Skin epidermis (tissue), 12 donors: ENCODE data around the gene HLF.
A peak's percentile ranks its signal among the peaks of the same experiment; 100 is the strongest.
"Not testable (repeated sequence)": the region's sequence is repeated elsewhere in the genome, so short reads cannot be mapped to it uniquely, and the experiment has no call there.

Source experiments
- H3K27ac ChIP-seq, 21 experiments: fragments of 200-600 bp; sonication (generic) in 11 of 21; one replicate each; pipeline ENCODE4 v1.5.0; 2020; ENCODE audit warnings: mild to moderate bottlenecking in 3 of 21, inconsistent platforms in 2 of 21, moderate library complexity in 2 of 21
- H3K4me3 ChIP-seq, 7 experiments: fragments of 200-600 bp; sonication (generic) in 2 of 7; one replicate each; pipeline ENCODE4 v1.5.0; 2020; ENCODE audit warnings: inconsistent platforms in 2 of 7, mild to moderate bottlenecking in 2 of 7, moderate library complexity in 1 of 7

The HLF gene

DNA sequence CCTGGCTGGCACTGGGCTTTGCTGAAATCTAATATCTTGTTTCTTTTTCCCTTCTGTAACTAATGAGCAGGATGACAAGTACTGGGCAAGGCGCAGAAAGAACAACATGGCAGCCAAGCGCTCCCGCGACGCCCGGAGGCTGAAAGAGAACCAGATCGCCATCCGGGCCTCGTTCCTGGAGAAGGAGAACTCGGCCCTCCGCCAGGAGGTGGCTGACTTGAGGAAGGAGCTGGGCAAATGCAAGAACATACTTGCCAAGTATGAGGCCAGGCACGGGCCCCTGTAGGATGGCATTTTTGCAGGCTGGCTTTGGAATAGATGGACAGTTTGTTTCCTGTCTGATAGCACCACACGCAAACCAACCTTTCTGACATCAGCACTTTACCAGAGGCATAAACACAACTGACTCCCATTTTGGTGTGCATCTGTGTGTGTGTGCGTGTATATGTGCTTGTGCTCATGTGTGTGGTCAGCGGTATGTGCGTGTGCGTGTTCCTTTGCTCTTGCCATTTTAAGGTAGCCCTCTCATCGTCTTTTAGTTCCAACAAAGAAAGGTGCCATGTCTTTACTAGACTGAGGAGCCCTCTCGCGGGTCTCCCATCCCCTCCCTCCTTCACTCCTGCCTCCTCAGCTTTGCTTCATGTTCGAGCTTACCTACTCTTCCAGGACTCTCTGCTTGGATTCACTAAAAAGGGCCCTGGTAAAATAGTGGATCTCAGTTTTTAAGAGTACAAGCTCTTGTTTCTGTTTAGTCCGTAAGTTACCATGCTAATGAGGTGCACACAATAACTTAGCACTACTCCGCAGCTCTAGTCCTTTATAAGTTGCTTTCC, 56.0 kb downstream of the HLF start:
- H3K27ac ChIP-seq, result peak overlapping the region in 18 of 21 experiments; percentile 2 to 81 (median 44)
- H3K4me3 ChIP-seq, result peak overlapping the region in 1 of 7 experiments; percentile 5

DNA sequence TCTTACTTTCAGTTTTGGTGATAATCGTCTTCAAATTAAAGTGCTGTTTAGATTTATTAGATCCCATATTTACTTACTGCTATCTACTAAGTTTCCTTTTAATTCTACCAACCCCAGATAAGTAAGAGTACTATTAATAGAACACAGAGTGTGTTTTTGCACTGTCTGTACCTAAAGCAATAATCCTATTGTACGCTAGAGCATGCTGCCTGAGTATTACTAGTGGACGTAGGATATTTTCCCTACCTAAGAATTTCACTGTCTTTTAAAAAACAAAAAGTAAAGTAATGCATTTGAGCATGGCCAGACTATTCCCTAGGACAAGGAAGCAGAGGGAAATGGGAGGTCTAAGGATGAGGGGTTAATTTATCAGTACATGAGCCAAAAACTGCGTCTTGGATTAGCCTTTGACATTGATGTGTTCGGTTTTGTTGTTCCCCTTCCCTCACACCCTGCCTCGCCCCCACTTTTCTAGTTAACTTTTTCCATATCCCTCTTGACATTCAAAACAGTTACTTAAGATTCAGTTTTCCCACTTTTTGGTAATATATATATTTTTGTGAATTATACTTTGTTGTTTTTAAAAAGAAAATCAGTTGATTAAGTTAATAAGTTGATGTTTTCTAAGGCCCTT, 56.8 kb downstream of the HLF start:
- H3K4me3 ChIP-seq, result peak overlapping the region in 1 of 7 experiments; percentile 5
- peak overlapping the region in 10 of 21 experiments; percentile 12 to 81 (median 56) for H3K27ac ChIP-seq

DNA sequence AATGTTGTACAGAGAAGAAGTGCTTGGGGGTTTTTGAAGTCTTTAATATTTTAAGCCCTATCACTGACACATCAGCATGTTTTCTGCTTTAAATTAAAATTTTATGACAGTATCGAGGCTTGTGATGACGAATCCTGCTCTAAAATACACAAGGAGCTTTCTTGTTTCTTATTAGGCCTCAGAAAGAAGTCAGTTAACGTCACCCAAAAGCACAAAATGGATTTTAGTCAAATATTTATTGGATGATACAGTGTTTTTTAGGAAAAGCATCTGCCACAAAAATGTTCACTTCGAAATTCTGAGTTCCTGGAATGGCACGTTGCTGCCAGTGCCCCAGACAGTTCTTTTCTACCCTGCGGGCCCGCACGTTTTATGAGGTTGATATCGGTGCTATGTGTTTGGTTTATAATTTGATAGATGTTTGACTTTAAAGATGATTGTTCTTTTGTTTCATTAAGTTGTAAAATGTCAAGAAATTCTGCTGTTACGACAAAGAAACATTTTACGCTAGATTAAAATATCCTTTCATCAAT, 57.8 kb downstream of the HLF start:
- no peak overlapping the region for H3K4me3 ChIP-seq
- H3K27ac ChIP-seq, result no peak overlapping the region

DNA sequence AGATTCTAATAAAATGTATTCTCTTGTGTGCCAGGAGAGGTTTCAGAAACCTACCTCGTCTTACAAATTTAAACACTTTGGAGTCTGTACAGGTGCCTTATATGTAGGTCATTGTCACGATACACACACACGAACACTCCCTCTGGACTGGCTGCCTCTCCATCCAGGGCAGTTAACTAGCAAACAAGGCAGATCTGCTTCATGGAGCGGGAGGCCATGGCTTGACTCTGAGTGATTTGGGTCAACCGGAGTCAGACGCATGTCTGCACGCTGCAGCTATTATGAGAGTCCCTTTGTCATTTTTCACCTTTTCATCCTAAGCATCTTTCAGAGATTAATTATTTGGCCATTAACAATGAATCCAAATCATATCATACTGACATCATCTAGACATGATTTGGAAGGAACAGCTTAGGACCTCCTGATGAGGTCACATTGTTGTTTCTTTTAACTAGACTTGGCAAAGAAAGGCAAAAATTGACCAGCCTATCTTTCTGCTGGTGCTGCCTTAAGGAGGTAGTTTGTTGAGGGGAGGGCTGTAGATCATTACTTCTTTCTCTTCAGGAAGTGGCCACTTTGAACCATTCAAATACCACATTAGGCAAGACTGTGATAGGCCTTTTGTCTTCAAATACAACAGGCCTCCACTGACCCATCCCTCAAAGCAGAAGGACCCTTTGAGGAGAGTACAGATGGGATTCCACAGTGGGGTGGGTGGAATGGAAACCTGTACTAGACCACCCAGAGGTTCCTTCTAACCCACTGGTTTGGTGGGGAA, 58.9 kb downstream of the HLF start:
- Histone ChIP-seq H3K27ac (no peak overlapping the region), H3K4me3 (no peak overlapping the region)

DNA sequence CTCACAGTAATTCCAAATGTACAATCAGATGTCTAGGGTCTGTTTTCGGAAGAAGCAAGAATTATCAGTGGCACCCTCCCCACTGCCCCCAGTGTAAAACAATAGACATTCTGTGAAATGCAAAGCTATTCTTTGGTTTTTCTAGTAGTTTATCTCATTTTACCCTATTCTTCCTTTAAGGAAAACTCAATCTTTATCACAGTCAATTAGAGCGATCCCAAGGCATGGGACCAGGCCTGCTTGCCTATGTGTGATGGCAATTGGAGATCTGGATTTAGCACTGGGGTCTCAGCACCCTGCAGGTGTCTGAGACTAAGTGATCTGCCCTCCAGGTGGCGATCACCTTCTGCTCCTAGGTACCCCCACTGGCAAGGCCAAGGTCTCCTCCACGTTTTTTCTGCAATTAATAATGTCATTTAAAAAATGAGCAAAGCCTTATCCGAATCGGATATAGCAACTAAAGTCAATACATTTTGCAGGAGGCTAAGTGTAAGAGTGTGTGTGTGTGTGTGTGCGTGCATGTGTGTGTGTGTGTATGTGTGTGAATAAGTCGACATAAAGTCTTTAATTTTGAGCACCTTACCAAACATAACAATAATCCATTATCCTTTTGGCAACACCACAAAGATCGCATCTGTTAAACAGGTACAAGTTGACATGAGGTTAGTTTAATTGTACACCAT, 59.7 kb downstream of the HLF start:
- Histone ChIP-seq H3K4me3 (no peak overlapping the region), H3K27ac (no peak overlapping the region)

DNA sequence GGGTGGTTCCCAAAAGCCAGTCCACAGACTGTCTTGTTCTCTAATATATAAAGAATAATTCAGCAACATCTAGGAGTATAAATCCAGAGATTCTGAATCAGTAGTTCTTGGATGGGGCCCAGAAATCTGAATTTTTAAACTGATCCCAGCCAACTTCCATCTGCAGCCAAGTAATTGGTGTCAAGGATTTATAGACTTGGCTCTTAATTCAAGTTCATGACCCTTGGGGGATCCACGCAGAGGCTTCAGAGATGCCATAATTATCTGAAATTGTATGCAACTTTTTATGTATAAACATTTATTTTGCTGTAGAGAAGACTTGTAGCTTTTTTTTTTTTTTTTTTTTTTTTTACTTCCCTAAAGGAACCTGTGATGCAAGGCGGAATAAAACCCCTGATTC, 60.6 kb downstream of the HLF start:
- no peak overlapping the region for H3K27ac ChIP-seq
- H3K4me3 ChIP-seq, result no peak overlapping the region

DNA sequence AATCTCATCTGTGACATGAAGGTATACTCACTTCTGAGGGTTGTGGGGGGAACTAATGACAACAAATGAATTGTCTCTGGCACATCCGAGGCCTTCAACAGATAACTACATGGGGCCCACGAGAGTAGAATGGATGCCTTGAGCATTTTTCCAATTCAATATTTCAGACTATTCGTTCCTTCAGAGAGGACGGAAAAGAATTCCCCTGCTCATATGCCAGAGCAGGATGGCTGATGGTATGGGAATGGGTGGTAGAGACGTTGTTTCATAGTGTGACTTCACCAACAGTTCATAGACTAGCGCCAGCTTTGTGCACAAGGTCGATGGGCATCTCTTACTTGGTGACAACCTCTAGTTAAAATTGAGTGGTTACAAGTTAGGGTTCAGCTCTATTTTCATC, 61.3 kb downstream of the HLF start:
- no peak overlapping the region for H3K4me3 ChIP-seq
- H3K27ac ChIP-seq, result no peak overlapping the region

DNA sequence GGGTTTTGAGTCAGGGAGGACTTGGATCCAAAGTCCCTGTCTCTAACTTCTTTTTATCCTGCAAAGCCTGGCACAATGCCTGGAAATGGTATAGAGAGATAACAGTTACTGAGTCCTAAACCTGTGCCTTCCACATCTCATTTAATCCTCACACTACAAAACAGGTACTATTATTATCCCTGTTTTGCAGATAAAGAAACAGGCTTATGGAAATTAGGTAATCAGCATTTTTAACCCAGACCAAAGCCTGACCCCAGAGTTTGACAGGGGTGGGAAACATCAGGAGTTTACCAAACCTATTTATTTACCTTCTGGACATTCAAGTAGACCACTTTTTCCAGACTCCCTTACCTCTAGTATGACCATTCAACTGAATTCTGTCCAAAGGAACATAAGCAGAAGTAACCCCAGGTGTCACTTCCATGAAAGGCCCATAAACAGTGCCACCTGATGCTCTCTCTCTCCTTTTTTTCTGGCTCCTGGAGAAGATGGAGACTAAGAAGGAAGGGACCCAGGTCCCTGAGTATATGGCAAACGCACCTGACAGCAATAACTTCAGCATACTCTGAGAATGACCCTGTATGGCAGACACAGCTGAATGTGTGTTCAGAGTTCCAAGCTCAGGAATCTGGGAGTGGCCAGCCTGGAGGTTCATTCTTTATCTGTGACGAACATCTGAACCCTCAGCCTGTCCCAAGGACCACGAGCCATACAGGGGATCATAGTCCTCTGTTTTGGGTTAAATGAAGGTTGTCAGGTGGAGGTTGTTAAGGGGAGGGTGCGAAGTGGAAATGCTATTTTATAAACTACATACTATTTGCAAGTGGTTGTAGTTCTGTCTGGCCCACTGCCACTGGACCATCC, 62.7 kb downstream of the HLF start:
- H3K4me3 ChIP-seq, result no peak overlapping the region
- H3K27ac ChIP-seq, result no peak overlapping the region

DNA sequence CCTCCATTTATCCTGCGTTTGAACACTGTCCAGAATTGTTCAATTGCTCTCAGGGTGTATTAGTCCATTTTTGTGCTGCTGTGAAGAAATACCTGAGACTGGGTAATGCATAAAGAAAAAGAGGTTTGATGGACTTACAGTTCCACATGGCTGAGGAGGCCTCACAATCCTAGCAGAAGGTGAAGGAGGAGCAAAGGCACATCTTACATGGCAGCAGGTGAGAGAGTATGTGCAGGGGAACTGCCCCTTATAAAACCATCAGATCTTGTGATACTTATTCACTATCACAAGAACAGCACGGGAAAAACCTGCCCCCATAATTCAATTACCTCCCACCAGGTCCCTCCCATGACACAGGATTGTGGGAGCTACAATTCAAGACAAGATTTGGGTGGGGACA, 63.8 kb downstream of the HLF start:
- not testable (repeated sequence) for H3K27ac ChIP-seq, H3K4me3 ChIP-seq

DNA sequence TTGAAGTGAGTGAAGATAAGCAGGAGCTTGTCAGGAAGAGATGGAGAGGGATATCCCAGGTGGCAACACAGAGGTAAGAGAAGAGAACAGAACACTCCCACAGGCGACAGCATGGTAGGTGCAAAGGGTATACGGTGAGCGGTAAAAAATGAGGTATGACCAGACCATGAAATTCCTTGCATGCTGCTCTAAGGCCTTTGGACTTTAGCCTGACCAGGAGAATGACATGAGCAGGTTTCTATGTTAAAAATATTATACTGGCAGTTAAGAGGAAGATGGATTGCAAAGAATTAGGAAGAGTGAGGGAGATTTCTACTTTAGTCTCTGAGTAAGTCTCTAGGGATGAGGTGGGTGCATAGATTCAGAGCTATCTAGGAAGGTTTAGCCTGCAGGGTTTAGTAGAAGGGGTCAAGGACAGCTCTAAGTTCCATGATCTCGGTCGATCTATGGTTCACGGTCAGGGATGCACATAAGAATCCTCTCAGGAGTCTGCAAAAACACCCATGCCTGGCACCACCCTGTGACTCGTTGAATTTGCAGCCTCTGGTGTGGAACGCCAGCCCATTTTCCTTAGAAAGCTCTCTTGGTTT, 65.7 kb downstream of the HLF start:
- Histone ChIP-seq H3K27ac (no peak overlapping the region), H3K4me3 (no peak overlapping the region)

DNA sequence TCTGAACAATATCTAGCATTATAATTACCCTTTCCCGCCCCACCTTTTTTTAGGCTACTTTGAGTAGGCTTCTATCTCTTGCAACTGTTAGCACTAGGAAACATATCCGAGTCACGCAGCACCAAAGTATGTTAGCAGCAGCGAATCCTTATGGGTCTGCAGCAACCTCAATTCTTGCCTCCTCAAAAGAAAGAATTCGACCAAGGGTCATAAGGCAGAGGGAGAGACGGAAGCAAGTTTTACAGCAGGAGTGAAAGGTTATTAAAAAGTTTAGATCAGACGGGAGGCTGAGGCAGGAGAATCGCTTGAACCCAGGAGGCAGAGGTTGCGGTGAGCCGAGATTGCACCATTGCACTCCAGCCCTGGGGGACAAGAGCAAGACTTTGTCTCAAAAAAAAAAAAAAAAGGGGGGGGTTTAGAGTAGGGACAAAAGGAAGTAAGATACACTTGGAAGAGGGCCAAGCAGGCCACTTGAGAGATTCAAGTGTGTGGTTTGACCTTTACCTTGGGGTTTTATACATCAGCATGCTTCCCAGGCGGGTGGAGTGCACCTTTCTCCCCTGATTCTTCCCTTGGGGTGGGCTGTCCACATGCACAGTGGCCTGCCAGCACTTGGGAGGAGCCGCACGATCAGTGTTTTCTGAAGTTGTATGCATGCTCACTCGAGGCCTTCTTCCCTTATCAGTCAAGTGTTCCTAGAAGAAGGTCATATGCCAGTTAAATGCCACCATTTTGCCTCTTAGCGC, 67.7 kb downstream of the HLF start:
- Histone ChIP-seq H3K27ac (no peak overlapping the region), H3K4me3 (no peak overlapping the region)

DNA sequence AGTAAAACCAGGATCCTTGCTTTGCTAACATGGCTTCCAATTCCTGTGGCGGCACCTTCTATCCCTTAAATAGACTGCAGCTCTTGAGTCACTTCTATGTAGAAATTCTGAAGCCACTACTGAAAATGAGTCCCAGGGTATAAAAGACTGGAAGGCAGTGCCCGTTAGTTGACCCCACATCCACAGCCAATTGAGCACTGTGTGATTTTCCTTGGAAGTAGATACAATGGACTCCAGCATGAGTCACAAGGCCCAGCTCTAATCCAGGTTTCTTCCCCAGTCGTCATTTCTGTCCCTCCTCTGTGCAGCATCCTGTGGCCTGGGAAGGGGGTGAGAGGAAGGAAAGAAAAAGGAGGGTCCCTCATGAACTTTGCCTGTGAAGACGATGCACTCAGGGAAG, 69.5 kb downstream of the HLF start:
- Histone ChIP-seq H3K27ac (no peak overlapping the region), H3K4me3 (no peak overlapping the region)

DNA sequence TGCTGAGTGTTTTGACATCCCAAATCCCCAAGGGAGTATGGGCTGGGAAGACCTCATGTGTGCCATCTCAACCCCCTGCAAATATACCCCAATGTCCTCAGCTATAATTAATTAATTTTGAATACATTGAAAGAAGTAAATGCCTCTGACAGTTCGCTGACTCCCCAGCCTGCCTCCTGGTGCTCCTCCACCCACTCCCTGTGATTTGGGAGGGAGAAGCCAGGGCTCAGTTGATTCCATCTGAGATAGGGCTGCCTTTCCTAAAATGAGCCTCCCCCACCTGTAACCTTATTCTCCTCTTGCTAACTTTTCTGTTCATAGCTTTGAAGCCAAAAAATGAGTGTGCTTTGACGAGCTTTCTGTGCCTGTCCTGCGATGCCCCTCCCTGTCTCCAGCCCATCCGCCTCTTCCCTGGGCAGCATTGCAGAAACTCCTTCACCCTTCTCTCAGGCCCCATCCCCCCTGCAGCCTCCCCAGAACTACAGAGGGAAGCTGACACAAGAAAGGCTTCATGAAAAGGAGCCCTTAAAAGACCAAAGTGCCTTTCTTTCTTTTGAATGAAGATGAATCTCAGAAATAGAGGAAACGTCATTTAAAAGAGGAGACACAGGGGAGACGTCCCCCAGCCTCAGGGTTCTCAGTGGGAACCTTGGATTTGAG, 70.3 kb downstream of the HLF start:
- Histone ChIP-seq H3K27ac (no peak overlapping the region), H3K4me3 (no peak overlapping the region)

DNA sequence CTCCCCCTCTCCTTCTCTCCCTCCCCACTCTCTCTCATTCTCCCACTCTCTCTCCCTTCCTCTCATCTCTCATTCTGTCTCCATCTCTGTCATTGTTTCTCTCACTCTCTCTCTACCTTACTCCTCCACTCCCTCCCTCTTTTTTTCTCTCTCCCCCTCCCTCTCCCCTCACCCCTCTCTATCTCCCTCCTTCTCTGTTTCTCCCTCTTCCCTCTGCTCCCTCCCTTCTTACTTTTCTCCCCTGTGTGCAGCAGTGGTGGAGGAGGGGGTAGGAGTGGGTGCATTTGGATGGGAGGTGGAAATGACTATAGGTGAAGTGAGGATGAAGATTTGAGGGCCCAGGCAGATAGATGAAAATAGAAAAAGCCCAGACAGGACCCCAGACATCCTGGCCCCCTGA, 70.9 kb downstream of the HLF start:
- Histone ChIP-seq H3K27ac (no peak overlapping the region), H3K4me3 (no peak overlapping the region)

DNA sequence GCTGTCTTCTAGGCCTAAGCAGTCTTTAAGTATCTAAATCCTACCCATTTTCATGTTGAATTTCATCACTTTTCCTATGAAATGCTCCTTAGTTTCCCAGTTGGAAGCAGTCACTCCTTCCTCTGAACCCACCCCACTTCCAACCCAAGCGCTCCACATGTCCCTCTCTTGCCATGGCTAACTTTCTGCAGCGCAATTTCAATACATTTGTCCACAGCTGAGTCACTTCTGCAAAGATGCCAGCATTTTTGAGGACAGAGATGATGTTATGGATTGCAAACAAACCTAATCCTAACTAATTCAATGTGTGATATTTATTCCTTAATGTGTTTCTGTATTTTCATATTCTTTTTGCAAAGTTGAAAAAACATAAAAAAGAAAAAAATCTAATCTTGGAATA, 71.7 kb downstream of the HLF start:
- Histone ChIP-seq H3K27ac (no peak overlapping the region), H3K4me3 (no peak overlapping the region)

DNA sequence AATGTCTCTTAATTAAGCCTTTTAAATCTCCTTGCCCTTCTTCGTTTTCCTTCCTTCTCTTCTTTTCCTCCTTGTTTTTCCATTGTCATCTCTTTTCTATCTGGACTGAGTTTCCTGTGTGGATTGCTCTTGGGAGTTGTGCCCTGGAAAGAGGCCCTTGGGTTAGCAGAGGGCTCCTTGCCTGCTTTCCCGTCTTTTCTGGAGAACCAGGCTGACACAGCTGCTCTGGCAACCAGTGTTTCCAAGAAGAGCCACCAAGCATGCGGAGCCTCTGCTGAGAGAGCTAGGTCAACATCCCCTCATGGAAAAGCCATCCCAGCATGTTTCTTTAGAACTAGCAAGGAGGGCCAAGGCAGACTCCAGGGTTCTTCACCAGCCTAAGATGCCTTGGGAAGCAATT, 75.4 kb downstream of the HLF start:
- H3K4me3 ChIP-seq, result no peak overlapping the region

DNA sequence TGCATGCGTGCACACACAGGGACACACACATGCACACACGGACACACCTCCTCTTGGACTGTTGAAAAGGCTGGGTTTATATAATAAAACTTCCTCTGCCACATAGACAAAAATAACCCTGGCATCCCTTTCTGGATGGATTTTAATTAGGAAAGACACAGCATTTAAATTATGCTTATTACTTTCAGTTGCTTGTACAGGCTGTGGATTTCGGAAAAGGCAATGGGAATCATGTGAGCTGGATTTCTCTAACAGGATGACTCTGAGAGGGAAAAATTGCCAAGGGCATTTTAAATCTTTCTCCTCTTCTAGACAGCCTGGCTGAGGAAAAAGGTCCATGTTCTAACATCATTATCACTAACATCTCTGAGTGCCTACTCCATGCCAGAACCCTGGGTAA, 75.9 kb downstream of the HLF start:
- Histone ChIP-seq H3K27ac (peak overlapping the region in 2 of 21 experiments; percentile 17 to 42), H3K4me3 (no peak overlapping the region)

More for the DNA sequence above, 75.4 kb downstream of the HLF start:
- peak overlapping the region in 5 of 21 experiments; percentile 17 to 42 (median 21) for H3K27ac ChIP-seq
